Cardiac muscle cell (in vitro differentiated cells and primary cell): ENCODE data around the gene PNLIPRP3. TPM values are rescaled to one million over a fixed set of nuclear protein-coding genes. Genes with fewer than 3 reads are reported as not detected.

Experiments
- DNase-seq, 2 donors: peaks; one replicate each; pipeline versions ENCODE4 v3.0.0 to v3.0.0-alpha.2; 2010 to 2017; ENCODE audit warnings: low read depth in 1 of 2, low spot score in 1 of 2
- H3K27ac ChIP-seq: fragments of 200-600 bp; sonication (generic); 2 replicates; pipeline ENCODE4 v1.5.1; 2016
- H3K27me3 ChIP-seq: fragments of 200-600 bp; sonication (generic); 2 replicates; pipeline ENCODE4 v1.6.0; 2016; ENCODE audit warnings: control low read depth
- H3K36me3 ChIP-seq: fragments of 200-600 bp; sonication (generic); 2 replicates; pipeline ENCODE4 v1.5.1; 2016; ENCODE audit warnings: control low read depth
- H3K4me1 ChIP-seq: fragments of 200-600 bp; sonication (generic); 2 replicates; pipeline ENCODE4 v1.8.1; 2017; ENCODE audit warnings: low read depth, mild to moderate bottlenecking, mixed run types
- H3K4me3 ChIP-seq: fragments of 200-600 bp; sonication (generic); 2 replicates; pipeline ENCODE4 v1.5.1; 2016; ENCODE audit warnings: mild to moderate bottlenecking
- H3K9me3 ChIP-seq: fragments of 200-600 bp; sonication (generic); 2 replicates; pipeline ENCODE4 v1.5.1; 2017; ENCODE audit warnings: low read depth, mild to moderate bottlenecking, control low read depth
- CTCF ChIP-seq: IDR thresholded peaks from 2 replicates; pipeline ENCODE4 v1.5.1; 2012; ENCODE audit warnings: low read depth, mild to moderate bottlenecking, low read length
- polyA plus RNA-seq: library from polyadenylated mRNA; unstranded; fragments of >200 nt; fragmentation: Nextera tagmentation; extraction: Ambion mirVana; gene quantifications from 2 replicates; pipeline ENCODE4 v1.2.1, GENCODE V29; 2016
- total RNA-seq: library from RNA; depleted of rRNA; stranded (reverse); fragments of >200 nt; gene quantifications from 2 replicates; pipeline ENCODE4 v1.2.3, GENCODE V29; 2016

The PNLIPRP3 gene
- total and polyA plus RNA-seq, 2 experiments from 2014 or later: not detected

DNA sequence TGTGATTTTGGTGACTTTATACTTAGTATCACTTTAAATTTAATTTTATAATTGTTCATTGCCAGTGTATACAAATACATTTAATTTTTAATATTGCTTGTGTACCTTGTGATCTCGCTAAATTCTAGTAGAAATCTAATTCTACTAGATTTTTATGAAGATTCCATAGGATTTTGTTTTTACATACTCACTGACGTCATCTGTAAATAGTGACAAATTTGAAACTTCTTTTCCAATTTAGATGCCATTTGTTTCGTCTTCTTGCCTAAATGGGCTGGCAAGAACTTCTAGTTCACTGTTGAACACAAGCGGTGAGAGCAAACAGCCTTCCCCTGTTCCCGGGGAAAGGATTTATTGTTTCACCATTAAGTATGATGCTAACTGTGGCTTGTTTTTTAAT lies 17.3 kb upstream of the PNLIPRP3 start:
- H3K36me3 ChIP-seq: no peaks in the 10 kb centered on the region
- H3K9me3 ChIP-seq: no peaks in the 10 kb centered on the region
- peaks cover 4% of the 10 kb centered on the region for H3K4me1 ChIP-seq
- H3K27me3 ChIP-seq: no peaks in the 10 kb centered on the region
- no peak overlapping the region for H3K27ac ChIP-seq
- TF ChIP-seq CTCF: no peak
- no peak for DNase-seq
- no peak overlapping the region for H3K4me3 ChIP-seq

- TF ChIP-seq CTCF: no peak
Measured at GRCh38 chr10:116417821-116418220, 9.8 kb upstream of the PNLIPRP3 start.

GRCh38 chr10:116418389-116418788 lies 9.3 kb upstream of the PNLIPRP3 start:
- Histone ChIP-seq H3K4me1 (peaks cover 8% of the 10 kb centered on the region), H3K27ac (no peak overlapping the region), H3K27me3 (no peaks in the 10 kb centered on the region), H3K4me3 (no peak overlapping the region), H3K9me3 (no peaks in the 10 kb centered on the region), H3K36me3 (no peaks in the 10 kb centered on the region)
- no peak for DNase-seq
- no peak for TF ChIP-seq CTCF

More at GRCh38 chr10:116417821-116418220, 9.8 kb upstream of the PNLIPRP3 start:
- peaks cover 8% of the 10 kb centered on the region for H3K4me1 ChIP-seq
- no peak overlapping the region for H3K27ac ChIP-seq
- H3K4me3 ChIP-seq: no peak overlapping the region
- no peaks in the 10 kb centered on the region for H3K27me3 ChIP-seq
- no peak for DNase-seq
- H3K9me3 ChIP-seq: no peaks in the 10 kb centered on the region
- no peaks in the 10 kb centered on the region for H3K36me3 ChIP-seq

DNA sequence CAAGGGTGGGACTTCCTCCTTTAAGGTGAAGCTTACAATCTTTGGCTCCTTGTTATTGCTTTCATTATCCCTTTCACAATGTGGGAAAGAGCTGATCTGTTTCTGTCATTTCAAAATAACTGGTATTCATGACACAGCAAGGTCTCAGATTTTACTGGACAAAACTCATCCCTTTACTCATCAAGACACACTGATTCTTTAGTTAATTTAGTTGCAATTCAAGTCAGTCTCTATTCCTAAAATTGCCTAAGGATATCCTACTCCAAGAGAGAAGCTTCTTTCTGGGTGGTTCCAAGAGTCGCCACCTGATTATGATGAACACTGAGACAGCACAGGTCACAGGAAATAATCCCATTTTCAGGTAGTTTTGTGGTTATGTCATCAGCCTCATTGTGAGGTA lies 5.8 kb upstream of the PNLIPRP3 start:
- no peak for TF ChIP-seq CTCF
- Histone ChIP-seq H3K36me3 (no peaks in the 10 kb centered on the region), H3K27me3 (no peaks in the 10 kb centered on the region), H3K9me3 (no peaks in the 10 kb centered on the region), H3K4me1 (peaks cover 8% of the 10 kb centered on the region), H3K4me3 (no peak overlapping the region), H3K27ac (no peak overlapping the region)
- no peak for DNase-seq

DNA sequence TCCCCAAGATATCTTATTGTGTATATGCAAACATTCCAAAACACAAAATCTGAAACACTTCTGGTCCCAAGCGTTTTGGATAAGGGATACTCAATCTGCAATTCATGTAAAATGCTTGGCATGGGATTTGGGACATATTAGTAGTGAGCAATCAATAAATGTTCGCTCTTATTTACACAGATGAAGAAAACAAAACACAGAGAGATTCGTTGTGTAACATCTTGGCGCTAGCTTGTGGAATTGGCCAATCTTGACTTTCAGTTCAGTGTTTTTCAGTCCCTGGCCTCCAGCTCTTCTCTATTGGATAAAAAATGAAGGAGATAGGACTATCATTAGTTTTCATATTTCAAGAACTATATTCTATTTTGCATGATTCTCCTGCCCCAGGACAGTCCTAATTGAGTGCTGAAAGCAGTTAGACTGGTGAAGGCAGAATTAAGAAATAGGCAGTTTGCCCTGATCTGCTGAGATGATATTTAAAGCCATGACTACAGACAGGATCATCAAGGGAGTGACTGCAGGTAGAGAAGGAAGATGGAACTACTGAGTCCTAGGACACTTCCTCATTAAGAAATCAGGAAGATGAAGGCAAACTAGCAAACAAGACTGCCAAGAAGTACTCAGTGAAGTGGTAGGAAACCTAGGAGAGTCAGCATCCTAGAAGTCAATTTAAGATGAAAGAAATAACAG lies 1.8 kb downstream of the PNLIPRP3 start:
- Histone ChIP-seq H3K4me1 (no peaks in the 10 kb centered on the region), H3K27me3 (no peaks in the 10 kb centered on the region), H3K27ac (no peak overlapping the region), H3K36me3 (no peaks in the 10 kb centered on the region), H3K9me3 (no peaks in the 10 kb centered on the region), H3K4me3 (no peak overlapping the region)
- no peak for TF ChIP-seq CTCF
- DNase-seq: no peak
